NCI-H69 (cell line): ENCODE results near the gene SAXO2.
A peak's percentile ranks its signal among the peaks of the same experiment; 100 is the strongest.
"Not testable (repeated sequence)": the region's sequence is repeated elsewhere in the genome, so short reads cannot be mapped to it uniquely, and the experiment has no call there.

ENCODE experiments used
- DNase-seq: peaks from one replicate; lab custom pipeline; 2025; lab: John Stamatoyannopoulos, UW

Gene SAXO2

DNA sequence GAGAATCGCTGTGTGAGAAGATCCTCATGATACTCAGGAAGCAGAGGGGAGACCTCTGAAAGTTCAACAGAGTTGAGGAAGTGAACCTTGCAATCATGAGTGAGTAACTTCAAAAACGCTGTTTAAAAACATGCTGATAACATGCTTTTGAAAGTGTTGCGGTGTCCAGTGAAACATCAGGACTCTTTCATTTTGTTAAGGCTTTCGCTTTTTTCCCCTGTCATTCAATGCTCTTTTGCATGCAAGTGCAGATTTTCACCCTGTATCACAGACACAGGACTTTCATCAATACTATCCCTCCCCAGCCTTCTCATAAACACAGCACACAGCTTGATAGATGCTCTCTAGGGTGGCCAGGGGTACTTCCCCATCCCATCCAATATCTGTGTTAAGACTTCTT is 23.9 kb downstream of the SAXO2 start:
- DNase-seq = not testable (repeated sequence)

- not testable (repeated sequence) for DNase-seq
Observed at GRCh38 chr15:82288202-82288601, 25.6 kb downstream of the SAXO2 start.

DNA sequence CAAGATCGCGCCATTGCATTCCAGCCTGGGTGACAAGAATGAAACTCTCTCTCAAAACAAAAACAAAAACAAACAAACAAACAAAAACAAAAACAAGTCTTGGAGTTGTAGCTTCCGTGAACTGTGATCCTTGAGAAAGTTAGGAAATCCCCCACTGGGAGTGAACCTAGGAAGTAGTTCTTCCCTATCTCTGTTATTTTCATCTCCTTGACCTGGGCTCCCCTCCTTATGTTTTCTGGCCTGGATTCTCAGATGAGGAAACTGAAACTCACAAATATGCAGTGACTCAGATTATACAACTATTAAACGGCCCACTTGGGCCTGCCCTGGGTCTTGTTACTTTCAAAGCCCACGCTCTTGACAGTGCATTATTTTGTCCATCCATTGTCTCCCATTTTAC is 29.7 kb downstream of the SAXO2 start:
- no peak for DNase-seq

- DNase-seq = peak; percentile 88
Observed at GRCh38 chr15:82294061-82294690, 31.6 kb downstream of the SAXO2 start.

DNA sequence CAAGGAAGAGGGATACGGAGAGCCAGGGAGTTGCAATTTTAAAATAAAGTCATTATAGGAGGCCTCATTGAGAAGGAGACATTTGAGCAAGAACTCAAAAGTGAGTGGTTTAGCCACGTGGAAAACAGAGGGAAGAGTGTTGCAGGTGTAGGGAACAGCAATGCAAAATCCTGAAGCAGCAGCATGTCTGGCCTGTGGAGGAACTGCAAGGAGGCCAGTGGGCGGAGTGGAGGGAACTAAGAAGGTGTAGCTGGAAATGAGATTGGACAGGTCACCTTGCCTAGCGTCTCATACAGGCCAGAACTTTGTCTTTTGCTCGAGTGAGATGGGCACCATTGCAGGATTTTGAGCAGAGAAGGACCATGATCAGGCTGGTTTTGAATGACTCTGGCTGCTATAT is 34.9 kb downstream of the SAXO2 start:
- DNase-seq = no peak

- no peak for DNase-seq
Observed at GRCh38 chr15:82298032-82298431, 35.4 kb downstream of the SAXO2 start.

DNA sequence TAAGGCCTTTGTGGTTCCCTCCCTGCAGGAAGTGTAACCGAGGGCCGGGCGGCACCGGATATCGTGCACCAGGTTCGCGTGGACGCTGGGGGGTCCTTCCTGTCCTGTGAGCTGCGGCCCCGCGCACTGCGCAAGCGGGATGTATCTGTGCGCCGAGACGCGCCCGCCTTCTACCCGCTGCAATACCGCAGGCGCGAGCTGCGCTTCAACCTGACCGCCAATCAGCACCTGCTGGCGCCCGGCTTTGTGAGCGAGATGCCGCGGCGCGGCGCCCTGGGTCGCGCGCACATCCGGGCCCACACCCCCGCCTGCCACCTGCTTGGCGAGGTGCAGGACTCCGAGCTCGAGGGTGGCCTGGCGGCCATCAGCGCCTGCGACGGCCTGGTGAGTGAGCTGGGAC is 35.9 kb downstream of the SAXO2 start:
- DNase-seq = no peak

- not testable (repeated sequence) for DNase-seq
Observed at GRCh38 chr15:82299511-82299914, 36.9 kb downstream of the SAXO2 start.

- not testable (repeated sequence) for DNase-seq
Observed at GRCh38 chr15:82300326-82300725, 37.7 kb downstream of the SAXO2 start.

DNA sequence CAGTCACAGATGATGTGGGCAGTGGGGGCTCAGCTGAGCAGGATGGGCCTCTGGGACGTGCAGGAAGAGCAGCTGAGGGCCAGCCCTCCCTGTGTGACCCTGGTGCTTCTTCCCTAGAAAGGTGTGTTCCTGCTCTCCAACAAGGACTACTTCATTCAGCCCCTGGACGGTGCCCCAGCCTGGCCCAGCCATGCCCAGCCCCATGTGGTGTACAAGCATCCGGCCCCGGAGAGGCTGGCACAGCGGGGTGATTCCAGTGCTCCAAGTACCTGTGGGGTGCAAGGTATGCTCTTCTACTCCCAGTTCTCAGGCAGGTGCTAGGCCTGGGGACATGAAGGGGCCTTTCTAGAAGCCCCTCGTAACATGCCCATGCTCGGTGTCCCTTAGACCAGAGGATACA is 38.3 kb downstream of the SAXO2 start:
- DNase-seq = no peak

DNA sequence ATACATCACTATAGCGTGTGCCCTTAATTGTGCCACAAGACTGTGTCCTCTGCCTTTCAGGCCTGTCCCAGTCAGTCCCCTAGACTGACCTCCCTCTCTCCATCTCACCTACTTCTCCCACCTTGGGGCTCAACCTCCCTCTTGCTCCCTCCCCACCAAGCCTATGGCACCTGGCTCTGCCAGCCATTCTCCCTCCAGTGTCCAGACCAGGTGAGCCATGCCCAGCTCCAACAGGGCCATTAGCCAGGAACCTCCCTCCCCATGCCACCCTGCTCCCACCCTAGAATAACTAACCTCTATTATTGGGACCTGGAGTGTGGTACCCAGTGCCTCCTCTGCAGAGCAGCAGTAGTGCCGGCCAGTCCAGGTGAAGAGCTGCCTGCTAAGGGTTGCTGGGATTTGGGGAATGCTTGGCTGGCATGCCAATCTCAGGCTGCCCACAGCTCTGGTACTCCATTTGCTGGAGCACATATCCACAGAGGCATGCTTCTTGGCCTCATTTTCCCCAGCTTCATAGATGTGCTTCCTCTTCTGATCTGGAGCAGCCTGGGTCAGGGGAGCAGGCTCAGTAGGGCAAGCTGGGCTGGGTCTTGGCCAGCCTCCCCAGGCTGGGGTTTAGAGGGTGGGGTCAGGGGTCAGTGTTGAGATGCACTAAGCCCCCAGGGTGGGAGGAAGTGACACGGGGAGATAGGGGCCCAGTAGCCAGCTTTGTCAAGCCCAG is 38.8 kb downstream of the SAXO2 start:
- DNase-seq = no peak

DNA sequence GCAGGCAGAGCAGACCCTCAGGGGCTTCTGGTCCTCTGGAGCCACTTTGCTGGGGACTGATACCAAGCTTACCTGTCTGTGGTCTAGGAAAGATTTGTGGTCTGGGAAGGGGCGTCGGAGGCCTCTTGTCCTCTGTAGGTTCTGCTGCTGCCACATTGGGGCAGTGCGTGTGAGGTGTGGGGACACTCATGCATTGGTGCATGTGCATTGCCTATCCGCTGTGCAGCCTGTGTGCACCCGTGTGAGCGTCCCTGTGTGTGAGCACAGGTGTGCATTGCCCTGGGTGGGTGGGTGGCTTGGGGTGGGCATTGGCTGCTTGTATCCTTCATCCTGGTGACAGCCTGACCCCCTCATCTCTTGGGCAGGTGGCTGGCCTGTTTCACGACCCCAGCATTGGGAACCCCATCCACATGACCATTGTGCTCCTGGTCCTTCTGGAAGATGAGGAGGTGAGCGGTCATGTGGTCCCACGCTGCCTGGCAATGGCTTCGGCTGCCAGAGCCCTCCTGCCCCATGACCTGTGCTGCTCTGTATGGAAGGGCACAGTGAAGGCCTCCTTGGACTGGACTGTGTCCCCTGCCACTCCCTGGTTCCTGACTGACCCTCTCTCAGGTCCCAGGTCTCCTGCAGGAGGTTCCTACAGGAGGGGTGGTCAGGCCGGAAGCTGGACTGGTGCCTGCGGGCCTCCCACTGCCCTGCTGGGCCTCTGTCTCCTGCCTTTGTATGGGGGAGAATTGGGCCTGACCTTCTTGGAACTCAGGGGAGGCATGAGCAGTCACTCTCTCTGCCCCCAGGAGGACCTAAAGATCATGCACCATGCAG is 41.5 kb downstream of the SAXO2 start:
- no peak for DNase-seq

- DNase-seq = no peak
Observed at GRCh38 chr15:82304778-82305090, 42.1 kb downstream of the SAXO2 start.

GRCh38 chr15:82305621-82306048 is 43.0 kb downstream of the SAXO2 start:
- DNase-seq = no peak

DNA sequence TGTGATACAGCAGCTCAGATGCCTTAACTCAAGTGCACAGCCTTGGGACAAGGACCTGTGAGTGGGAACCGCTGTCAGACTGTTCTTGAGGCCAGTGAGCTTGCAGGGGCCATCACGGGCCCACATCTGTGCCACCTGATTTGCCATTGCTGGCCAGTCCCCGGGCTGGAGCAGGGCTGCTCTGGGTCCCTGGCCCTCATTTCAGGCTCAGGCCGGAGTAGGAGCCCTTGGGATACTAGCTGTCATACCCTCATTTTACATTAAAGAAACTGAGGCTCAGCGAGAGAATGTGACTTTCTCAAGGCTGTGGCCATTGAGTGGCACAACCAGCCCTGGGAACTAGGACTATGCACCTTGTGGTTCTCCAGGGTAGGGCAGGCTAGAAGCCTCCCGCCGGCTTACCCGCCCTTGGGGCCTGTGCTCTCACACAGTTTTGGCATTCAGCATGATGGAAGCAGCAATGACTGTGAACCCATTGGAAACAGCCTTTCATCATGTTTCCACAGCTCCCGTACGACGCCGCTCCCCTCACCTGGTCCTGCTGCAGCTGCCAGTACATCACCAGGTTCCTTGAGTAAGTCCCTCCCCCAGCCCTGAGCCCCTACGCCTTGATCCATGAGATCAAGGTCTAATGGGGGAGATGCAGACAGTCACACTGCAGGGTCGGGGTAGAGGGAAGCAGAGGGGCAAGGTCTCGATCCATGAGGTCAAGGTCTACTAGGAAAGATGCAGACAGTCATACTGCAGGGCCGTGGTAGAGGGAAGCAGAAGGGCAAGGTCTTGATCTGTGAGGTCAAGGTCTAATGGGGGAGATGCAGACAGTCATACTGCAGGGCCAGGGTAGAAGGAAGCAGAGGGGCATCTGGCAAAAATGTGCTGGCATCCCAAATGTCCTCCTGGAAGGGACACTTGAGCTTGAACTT is 44.4 kb downstream of the SAXO2 start:
- DNase-seq = no peak

DNA sequence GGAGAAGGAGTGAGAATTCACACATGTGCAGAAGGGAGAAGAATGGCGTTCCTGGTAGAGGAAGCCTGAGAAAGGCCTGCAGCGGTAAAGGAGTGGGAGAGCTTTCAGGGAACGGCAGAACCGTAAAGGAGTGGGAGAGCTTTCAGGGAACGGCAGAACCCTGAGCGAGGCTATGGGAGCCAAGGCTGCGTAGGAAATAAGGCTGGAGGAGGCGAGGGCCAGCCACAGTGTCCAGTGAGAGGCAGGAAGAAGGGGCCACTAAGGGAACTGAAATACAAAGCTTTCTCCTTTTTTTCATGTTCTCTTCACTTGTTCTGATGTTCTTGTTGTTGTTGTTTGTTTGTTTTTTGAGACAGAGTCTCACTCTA is 45.1 kb downstream of the SAXO2 start:
- DNase-seq = no peak

- DNase-seq = no peak
Observed at GRCh38 chr15:82309802-82310201, 47.2 kb downstream of the SAXO2 start.

DNA sequence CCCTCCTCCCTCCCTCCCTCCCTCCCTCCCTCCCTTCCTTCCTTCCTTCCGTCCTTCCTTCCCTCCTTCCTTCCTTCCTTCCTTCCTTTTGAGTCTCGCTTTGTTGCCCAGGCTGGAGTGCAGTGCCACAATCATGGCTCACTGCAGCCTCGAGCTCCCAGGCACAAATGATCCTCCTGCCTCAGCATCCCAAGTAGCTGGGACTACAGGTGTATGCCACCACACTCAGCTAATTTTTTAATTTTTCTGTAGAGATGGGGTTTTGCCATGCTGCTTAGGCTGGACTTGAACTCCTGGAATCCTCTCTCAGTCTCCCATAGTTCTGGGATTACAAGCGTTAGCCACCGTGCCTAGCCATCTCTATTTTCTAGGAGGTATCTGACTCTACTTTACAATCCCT is 48.7 kb downstream of the SAXO2 start:
- DNase-seq = not testable (repeated sequence)

DNA sequence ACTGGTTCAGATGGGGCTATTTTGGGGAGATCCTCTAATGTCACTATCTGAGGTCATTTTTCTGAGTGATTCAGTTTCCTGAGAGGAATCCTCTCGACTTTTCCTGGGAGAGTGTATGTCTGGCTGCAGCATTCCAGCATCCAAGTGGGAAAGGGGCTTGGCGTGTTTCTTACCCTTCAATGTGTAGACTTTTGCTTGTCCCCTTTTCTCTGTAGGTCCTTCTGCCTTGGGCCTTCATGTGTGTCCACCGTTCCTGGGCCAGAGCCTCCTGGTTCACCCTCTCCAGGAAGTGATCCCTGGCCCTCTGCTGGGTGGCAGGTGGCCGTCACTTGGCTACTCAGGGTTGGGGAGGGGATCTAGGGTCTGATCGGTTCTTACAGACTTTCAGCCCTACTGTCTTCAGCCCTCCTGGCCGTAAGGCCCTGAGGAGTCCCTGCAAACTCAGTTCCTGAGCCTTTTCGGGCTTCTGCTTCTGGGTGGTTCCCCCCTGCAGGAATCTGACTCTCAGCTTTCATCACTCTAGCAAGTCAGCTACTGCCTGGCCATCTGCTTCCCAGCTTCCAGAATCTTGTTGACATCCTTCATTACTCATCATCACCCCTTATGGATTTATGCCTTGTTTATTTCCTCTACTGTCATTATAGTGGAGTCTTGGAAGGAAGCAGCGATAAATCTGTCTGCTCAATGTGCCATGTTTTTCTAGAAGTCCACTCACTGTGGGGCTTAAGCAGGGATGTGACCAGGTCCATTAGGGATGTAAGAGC is 50.1 kb downstream of the SAXO2 start:
- DNase-seq = no peak

DNA sequence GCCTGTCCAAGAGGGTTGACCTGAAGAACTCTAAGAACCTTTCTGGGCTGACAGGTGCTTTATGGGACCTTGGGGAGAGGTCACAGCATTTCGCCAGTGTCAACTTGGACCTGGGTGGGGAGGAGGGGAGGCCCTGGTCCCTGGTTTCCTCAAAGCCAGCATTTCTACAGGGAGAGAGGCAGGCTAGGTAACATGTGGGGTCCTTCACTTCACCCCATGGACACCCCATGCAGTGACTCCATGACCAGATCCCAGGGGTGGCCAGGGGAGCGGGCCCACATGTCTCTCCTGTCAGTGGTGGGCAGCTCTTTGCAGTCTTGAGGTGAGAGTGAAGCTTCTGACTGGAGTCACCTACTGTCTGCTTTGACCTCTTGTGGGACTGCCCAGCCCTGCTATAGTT is 50.8 kb downstream of the SAXO2 start:
- no peak for DNase-seq
